HuH-7.5 (cell line): ENCODE measurements around the gene UBXN1.
A peak's percentile ranks its signal among the peaks of the same experiment; 100 is the strongest.
"Not testable (repeated sequence)": the region's sequence is repeated elsewhere in the genome, so short reads cannot be mapped to it uniquely, and the experiment has no call there.

Experiments used
- DNase-seq: peaks from one replicate; pipeline ENCODE4 v3.0.0; 2011; ENCODE audit warnings: low spot score

Gene UBXN1

DNA sequence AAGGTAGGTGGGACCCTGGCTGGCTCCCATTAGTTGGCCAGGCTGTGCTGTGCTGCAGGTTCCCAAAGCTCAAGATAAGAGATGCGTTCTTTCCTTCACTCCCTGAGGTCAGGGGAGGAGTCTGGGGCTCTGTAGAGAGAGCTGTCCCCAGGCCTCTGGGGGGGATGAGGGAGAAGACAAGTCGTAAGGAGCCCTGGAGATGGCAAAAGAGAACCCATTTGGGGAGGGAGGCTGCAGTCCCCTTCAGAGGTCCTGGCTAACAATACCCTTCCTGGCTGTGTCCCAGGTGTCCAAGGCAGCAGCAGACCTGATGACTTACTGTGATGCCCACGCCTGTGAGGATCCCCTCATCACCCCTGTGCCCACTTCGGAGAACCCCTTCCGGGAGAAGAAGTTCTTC lies 29.5 kb upstream of the UBXN1 start:
- DNase-seq: no peak

DNA sequence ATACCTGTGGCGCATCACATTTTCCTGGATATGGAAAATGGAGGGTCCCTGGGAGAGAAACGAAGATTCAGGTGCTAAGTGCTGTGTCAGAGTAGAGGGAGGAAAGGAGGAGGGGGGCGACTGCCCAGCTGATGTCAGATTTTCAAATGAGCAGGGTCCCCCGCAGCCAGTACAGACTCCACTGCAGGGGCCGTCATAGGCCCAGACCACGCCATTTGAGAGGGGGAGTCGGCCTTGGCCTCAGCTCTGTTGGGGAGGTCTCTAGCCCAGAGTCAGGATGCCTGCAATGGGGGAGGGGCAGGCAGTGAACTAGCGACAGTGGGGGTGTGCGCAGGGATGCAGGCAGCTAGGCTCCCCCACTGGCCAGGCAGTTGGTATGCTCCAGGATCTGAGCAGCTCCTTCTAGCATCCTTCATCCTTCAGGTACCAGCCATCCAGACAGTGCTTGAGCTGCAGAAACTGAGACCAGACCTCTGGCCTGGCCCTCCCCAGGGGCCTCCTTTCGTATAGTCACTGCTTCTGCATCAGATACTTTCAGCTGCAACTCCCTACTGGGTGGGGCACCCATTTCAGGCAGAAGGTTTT lies 28.5 kb upstream of the UBXN1 start, which contains the start of the genes BSCL2 and GNG3:
Gene BSCL2 (minus strand): TSS at position 148 of the 585 bp plus-strand sequence. CDS start 229 bp downstream, outside the sequence.
Gene GNG3 (plus strand): TSS at position 400 of the 585 bp plus-strand sequence. CDS start 620 bp downstream, outside the sequence.
- DNase-seq: no peak

DNA sequence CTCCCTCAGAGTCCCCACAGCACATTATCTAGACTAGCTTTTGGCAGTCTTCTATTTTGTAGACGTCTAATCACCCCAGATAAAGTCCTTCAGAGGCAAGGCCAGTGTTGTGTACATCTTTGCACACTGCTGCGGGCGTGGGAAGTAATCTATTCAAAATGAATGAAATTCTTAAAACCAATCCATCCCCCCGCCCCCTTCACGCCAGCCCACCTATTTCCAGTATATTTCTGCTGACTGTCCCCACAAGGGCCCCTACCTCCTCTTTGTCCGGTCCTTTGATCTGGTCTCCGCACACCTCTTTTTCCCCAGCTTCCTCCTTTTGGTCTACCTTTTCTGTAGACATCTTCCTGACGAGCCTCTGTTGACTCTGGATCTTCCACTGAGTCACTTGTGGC lies 28.0 kb upstream of the UBXN1 start:
- no peak for DNase-seq

DNA sequence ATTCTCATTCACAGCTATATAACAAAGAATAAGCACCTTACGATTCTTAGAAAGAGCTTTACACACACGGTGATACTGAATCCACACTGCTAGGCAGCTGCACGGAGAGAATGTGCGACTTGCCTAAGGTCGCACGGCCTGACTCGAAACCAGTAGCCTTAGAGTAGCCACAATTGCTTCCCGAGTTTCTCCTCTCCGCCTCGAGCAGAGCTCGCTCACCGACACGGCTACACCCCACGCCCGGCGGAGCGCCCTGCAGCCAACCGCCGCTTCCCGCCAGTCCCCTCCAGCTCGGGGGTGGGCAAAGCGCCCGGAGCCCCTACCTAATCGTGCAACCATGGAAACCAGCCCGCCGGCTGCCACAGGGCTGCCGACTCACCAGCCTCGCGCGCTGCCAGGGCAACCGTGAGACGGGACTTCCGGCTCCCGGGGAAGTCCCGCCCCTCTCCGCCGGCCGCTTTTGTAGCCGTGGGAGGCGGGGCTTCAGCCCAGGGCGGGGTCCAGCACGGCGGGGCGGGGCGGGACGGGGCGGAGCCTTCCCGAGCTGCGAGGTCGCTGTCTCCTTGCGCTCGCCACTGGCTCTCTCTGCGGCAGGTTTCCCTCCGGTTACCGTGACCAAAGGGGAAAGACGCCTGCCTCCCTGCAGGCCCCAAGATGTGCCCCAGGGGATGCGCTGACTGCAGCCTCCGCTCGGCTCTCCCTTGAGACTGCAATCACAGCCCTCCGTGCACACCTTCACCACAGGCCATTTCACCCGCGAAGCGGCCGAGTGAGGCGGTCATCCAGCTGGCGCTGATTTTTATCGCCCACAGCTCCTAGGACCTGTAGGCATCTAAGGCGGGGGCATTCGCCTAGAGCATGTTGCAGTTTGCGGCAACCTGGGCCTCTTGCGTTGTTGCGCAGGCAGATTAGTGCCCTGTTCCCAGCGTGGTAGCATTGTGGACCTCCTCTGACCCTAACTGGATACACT lies 27.3 kb upstream of the UBXN1 start:
- peak; percentile 90 for DNase-seq

DNA sequence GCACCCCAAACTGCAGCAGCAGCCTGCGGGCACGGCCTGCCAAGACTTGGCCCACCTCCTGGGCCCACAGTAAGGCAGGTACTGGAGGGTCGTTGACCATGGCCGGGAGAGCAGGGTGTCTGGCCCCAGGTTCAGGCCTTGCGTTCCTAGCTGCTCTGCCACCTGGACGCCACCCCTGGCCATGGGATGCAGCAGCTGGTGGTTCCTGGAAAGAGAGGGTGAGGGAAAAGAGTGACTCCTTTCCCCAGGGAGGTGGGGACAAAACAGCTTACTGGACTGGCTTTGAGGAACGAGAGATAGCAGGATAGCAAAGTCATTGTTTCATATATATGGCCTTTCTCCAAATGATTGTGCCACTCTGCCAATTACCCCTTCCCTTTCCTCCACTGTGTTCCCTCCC lies 26.5 kb upstream of the UBXN1 start:
- no peak for DNase-seq

DNA sequence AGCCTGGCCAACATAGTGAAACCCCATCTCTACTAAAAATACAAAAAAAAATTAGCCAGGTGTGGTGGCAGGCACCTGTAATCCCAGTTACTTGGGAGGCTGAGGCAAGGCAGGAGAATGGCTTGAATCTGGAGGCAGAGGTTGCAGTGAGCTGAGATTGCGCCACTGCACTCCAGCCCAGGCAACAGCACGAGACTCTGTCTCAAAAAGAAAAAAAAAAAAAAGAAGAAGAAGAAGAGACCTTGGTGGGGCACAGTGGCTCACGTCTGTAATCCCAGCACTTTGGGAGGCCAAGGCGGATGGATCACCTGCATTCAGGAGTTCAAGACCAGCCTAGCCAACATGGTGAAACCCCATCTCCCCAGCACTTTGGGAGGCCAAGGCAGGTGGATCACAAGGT lies 25.0 kb upstream of the UBXN1 start:
- DNase-seq: not testable (repeated sequence)

GRCh38 chr11:62702246-62702645 lies 23.4 kb upstream of the UBXN1 start:
- no peak for DNase-seq

GRCh38 chr11:62694455-62695167 lies 15.7 kb upstream of the UBXN1 start:
- peak; percentile 89 for DNase-seq

- DNase-seq: not testable (repeated sequence)
Measured at GRCh38 chr11:62693624-62694023, 14.8 kb upstream of the UBXN1 start.

GRCh38 chr11:62689421-62690183 lies 10.7 kb upstream of the UBXN1 start, which contains the start of gene LRRN4CL:
TSS of gene LRRN4CL (minus strand) at chr11:62689530. CDS start at chr11:62688508, 1,022 bp downstream.
- no peak for DNase-seq

DNA sequence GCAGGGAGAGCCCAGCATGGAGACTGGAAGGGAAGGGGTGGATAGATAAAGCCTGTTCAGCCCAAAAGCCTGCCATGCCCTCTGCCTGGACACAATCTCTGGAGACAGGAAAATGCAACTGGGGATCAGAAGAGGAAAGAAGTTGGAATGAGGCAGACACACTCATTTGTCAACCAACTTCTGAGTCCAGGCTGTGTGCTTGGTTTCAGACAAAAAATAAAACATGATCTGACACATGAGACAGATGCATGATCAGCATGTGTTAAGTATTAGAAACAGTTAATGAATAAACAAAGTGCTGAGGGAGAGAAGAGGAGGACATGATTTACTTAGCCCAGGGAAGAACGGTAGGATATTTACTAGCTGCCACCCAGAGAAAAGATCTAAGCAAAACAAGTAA lies 9.6 kb upstream of the UBXN1 start:
- no peak for DNase-seq

GRCh38 chr11:62687508-62688396 lies 8.9 kb upstream of the UBXN1 start:
- DNase-seq: no peak

- no peak for DNase-seq
Measured at GRCh38 chr11:62682518-62682917, 3.6 kb upstream of the UBXN1 start.

- peak; percentile 80 for DNase-seq
Measured at GRCh38 chr11:62680825-62681240, 2.0 kb upstream of the UBXN1 start.

DNA sequence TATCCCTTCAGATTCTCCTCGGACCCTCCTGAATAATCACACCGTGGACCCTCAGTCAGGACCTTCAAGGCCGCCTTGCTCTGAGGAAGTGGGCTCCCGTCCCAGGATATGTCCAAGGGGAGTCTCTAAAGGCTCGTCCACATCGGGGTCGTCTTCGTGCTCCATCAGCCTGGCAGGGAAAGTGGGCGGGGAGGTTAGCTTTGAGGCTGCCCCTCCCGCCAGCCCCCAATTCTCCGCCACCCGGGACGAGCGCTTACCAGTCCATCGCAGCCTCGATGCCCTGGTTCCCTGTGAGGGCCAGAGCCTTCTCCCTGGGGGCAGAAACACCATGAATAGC lies 472 bp downstream of the UBXN1 start:
- no peak for DNase-seq

DNA sequence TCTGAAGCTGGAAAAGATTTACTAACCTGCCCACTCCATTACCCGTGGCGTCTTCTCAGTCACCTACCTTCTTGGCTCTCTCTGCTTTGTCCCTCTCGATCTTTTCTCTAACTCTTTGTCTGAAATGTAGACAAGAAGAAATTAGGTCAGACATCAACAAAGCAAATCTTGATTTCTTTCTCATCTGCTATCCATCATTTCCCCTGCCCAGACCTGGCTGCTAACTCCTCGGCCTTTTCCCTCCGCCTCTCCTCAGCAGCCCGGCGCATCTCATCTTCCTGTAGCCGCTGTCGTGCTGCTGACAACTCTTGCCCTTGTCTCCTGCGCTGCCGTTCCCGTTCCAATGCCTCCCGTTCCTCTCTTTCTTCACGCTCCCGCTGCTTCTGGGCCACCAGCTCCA lies 1.2 kb downstream of the UBXN1 start:
- no peak for DNase-seq

DNA sequence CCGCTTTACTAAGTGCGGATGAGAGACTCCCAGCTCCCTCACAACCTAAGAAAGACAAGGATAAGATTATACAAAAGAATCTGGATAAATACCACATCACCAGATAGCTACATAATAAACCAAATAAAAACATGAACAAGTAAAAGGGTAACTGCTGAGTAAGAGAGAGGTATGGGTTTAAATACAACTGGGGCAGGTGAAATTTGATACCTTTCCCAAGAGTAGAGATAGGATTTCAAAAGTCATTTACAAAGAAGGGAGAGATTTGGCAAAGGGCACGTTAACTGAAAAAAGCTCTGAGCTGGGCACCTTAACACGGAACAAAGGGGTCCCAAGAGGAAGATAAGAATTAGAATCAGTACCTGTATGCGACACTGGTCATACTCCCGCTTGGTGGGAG lies 1.7 kb downstream of the UBXN1 start:
- no peak for DNase-seq

GRCh38 chr11:62676698-62677097 lies 2.2 kb downstream of the UBXN1 start:
- DNase-seq: no peak

DNA sequence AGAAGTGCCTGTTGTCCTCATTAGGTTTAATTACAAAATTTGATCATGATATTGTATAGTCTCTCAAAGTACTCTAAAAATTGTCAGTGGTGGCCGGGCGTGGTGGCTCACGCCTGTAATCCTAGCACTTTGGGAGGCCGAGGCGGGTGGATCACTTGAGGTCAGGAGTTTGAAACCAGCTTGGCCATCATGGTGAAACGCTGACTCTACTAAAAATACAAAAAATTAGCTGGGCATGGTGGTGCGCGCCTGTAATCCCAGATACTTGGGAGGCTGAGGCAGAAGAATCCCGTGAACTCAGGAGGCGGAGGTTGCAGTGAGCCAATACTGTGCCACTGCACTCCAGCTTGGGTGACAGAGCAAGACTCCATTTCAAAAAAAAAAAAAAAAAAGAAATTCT lies 3.5 kb downstream of the UBXN1 start:
- DNase-seq: not testable (repeated sequence)

DNA sequence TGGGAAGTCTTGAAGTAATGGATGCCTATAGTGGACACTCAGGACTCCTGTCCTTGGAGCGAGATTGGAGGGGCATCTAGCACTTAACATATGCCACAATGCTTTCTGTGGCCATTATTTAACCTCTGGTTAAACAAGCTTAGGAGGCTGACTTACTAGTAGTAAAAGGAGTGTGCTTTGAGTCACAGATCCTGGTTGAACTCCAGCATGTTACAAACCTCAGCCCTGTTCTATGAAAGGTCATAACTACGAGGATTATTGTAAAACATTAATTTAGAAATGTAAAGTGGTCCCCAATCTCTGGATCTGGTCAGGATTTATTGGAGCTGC lies 5.7 kb downstream of the UBXN1 start:
- DNase-seq: no peak
